Stimulated activated CD4-positive, alpha-beta T cell treated with anti-CD3 and anti-CD28 coated beads, Interleukin-15, amount 100 ng/mL, for 48 hours (primary cell): ENCODE results near the gene BTRC.
A peak's percentile ranks its signal among the peaks of the same experiment; 100 is the strongest.
"Not testable (repeated sequence)": the region's sequence is repeated elsewhere in the genome, so short reads cannot be mapped to it uniquely, and the experiment has no call there.

Experiments
- DNase-seq, 2 donors: peaks; one replicate each; pipeline ENCODE4 v3.0.0-alpha.2; 2020; ENCODE audit warnings: low read depth in 2 of 2

Gene BTRC

GRCh38 chr10:101346177-101346576, 7.8 kb upstream of the BTRC start:
- no peak for DNase-seq

GRCh38 chr10:101351017-101351416, 2.9 kb upstream of the BTRC start:
- no peak for DNase-seq

- no peak for DNase-seq
Observed at GRCh38 chr10:101351477-101351876, 2.5 kb upstream of the BTRC start.

- not testable (repeated sequence) for DNase-seq
Observed at GRCh38 chr10:101352857-101353256, 1.1 kb upstream of the BTRC start.

GRCh38 chr10:101354328-101355071, 535 bp downstream of the BTRC start:
- DNase-seq, result peak; percentile 33

- no peak for DNase-seq
Observed at GRCh38 chr10:101355072-101355706, 1.2 kb downstream of the BTRC start.

- no peak for DNase-seq
Observed at GRCh38 chr10:101356132-101356531, 2.2 kb downstream of the BTRC start.

GRCh38 chr10:101357958-101358357, 4.0 kb downstream of the BTRC start:
- no peak for DNase-seq

- DNase-seq, result no peak
Observed at GRCh38 chr10:101358706-101359300, 4.8 kb downstream of the BTRC start.

- DNase-seq, result not testable (repeated sequence)
Observed at GRCh38 chr10:101360090-101360489, 6.1 kb downstream of the BTRC start.

GRCh38 chr10:101360841-101361240, 6.9 kb downstream of the BTRC start:
- not testable (repeated sequence) for DNase-seq

- no peak for DNase-seq
Observed at GRCh38 chr10:101363850-101364400, 10.0 kb downstream of the BTRC start.

GRCh38 chr10:101364721-101365120, 10.8 kb downstream of the BTRC start:
- DNase-seq, result no peak

- no peak for DNase-seq
Observed at GRCh38 chr10:101367569-101368453, 13.8 kb downstream of the BTRC start.

- DNase-seq, result no peak
Observed at GRCh38 chr10:101373063-101373462, 19.1 kb downstream of the BTRC start.

GRCh38 chr10:101373993-101374392, 20.0 kb downstream of the BTRC start:
- not testable (repeated sequence) for DNase-seq

- DNase-seq, result no peak
Observed at GRCh38 chr10:101375076-101375475, 21.1 kb downstream of the BTRC start.

GRCh38 chr10:101379663-101380352, 25.8 kb downstream of the BTRC start:
- DNase-seq, result no peak

- no peak for DNase-seq
Observed at GRCh38 chr10:101380353-101381017, 26.5 kb downstream of the BTRC start.

- no peak for DNase-seq
Observed at GRCh38 chr10:101385866-101386658, 32.1 kb downstream of the BTRC start.
